Bronchial epithelial cell (primary cell): ENCODE data around the gene APOH. TPM values are rescaled to one million over a fixed set of nuclear protein-coding genes. Genes with fewer than 3 reads are reported as not detected.

ENCODE experiments used
- DNase-seq: peaks from one replicate; pipeline ENCODE4 v3.0.0-alpha.2; 2010; ENCODE audit warnings: low read depth
- FAIRE-seq: peaks from 2 replicates; lab custom pipeline; 2011; peaks lifted over from hg19 to GRCh38; lab: Jason Lieb, UNC
- H3K27me3 ChIP-seq: 2 replicates; pipeline ENCODE4 v1.5.1; 2011; ENCODE audit warnings: low read length; ENCODE audit not compliant: control insufficient read depth, insufficient read depth
- H3K36me3 ChIP-seq: 2 replicates; pipeline ENCODE4 v1.5.1; 2011; ENCODE audit warnings: low read length; ENCODE audit not compliant: control insufficient read depth, insufficient read depth
- H3K4me3 ChIP-seq: 2 replicates; pipeline ENCODE4 v1.5.1; 2011; ENCODE audit warnings: mild to moderate bottlenecking, low read depth, low read length, control low read depth
- total RNA-seq: library from RNA; depleted of rRNA; stranded (reverse); fragments of >200 nt; gene quantifications from 2 replicates; pipeline ENCODE4 v1.2.1, GENCODE V29; 2014
- TF ChIP-seq, protein P1 (sequence below): IDR thresholded peaks from 2 replicates; pipeline ENCODE4 v1.5.1; 2011; ENCODE audit warnings: mild to moderate bottlenecking, moderate library complexity, low read length, control low read depth, inconsistent platforms; ENCODE audit not compliant: insufficient read depth, severe bottlenecking

APOH gene
- total RNA-seq, 1 donor from 2014 or later, result under 0.01 TPM

DNA sequence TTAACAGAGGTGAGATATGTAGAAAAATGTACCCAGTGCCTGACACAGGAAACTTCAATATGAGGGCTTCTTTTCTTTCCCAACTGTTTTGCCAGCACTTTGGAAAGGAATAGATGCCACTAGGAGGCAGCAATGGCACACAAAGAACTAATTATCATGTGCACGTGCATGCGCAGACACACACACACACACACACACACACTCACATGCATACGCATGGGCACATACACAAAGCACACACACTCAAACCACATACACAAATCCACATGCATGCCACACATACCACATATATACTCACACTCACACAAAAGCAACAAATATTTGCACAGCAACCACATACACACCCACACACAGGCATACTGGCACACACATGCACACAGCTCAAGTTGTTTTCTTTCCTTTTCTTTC is 28.5 kb downstream of the APOH start:
- no peak overlapping the region for H3K4me3 ChIP-seq
- no peaks in the 10 kb centered on the region for H3K27me3 ChIP-seq
- FAIRE-seq, result peak; percentile 68
- H3K36me3 ChIP-seq, result no peaks in the 10 kb centered on the region
- peak; percentile 70 for DNase-seq
- TF ChIP-seq, protein P1, sequence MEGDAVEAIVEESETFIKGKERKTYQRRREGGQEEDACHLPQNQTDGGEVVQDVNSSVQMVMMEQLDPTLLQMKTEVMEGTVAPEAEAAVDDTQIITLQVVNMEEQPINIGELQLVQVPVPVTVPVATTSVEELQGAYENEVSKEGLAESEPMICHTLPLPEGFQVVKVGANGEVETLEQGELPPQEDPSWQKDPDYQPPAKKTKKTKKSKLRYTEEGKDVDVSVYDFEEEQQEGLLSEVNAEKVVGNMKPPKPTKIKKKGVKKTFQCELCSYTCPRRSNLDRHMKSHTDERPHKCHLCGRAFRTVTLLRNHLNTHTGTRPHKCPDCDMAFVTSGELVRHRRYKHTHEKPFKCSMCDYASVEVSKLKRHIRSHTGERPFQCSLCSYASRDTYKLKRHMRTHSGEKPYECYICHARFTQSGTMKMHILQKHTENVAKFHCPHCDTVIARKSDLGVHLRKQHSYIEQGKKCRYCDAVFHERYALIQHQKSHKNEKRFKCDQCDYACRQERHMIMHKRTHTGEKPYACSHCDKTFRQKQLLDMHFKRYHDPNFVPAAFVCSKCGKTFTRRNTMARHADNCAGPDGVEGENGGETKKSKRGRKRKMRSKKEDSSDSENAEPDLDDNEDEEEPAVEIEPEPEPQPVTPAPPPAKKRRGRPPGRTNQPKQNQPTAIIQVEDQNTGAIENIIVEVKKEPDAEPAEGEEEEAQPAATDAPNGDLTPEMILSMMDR, result peak; percentile 79

- Histone ChIP-seq H3K36me3 (no peaks in the 10 kb centered on the region), H3K4me3 (no peak overlapping the region), H3K27me3 (no peaks in the 10 kb centered on the region)
- TF ChIP-seq, protein P1, result no peak
- FAIRE-seq (no peak), DNase-seq (no peak)
Measured at GRCh38 chr17:66198242-66198641, 31.0 kb downstream of the APOH start.

- DNase-seq (no peak), FAIRE-seq (no peak)
- H3K27me3 ChIP-seq, result no peaks in the 10 kb centered on the region
- no peaks in the 10 kb centered on the region for H3K36me3 ChIP-seq
- TF ChIP-seq, protein P1, result no peak
- H3K4me3 ChIP-seq, result peak overlapping the region; percentile 63
Measured at GRCh38 chr17:66192378-66192687, 36.9 kb downstream of the APOH start.

DNA sequence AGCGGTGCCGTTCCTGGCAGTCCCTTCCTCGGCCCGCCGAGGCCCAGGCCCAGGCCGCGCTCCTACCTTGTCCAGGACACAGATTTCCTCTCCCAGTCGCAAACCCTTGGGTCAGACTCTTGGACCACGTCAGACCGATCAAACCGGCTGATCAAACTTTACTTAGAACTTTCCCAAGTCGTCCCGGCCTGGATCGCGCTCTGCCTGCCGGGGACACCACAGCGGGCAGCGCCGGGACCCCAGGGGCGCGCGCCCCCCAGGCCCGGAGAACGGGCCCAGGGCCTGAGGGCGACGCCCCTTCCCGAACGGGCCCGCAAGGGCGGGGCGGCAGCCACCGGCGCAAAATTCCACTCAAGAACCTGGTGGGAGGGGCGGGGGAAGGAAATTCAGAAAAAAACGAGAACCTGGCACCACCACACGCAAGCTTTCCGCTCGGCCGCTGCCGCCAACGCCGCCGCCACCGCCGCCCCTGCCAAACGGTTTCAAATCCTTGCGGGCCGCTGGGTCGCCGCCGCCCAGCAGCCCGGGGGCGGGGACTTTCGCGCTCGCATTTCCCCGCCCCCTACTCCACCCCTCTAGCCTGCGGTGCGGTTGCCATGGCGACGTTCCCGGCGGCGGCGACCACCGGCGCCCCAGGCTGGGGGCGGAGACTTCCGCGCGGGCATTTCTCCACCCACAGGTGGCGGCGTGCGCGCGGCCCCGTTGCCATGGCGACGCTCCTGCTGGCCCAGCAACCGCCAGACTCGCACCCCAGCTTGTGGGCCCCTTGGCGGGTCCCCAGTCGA is 37.4 kb downstream of the APOH start, which contains the start of gene CEP112:
Gene CEP112, minus strand, starts transcription at position 541 of the 785 bp plus-strand sequence.
- no peaks in the 10 kb centered on the region for H3K27me3 ChIP-seq
- no peak for FAIRE-seq
- H3K4me3 ChIP-seq, result peak within 1 kb of the TSS; percentile 63
- TF ChIP-seq, protein P1, result peak; percentile 13
- H3K36me3 ChIP-seq, result no peaks in the 10 kb centered on the region
- peak; percentile 32 for DNase-seq

DNA sequence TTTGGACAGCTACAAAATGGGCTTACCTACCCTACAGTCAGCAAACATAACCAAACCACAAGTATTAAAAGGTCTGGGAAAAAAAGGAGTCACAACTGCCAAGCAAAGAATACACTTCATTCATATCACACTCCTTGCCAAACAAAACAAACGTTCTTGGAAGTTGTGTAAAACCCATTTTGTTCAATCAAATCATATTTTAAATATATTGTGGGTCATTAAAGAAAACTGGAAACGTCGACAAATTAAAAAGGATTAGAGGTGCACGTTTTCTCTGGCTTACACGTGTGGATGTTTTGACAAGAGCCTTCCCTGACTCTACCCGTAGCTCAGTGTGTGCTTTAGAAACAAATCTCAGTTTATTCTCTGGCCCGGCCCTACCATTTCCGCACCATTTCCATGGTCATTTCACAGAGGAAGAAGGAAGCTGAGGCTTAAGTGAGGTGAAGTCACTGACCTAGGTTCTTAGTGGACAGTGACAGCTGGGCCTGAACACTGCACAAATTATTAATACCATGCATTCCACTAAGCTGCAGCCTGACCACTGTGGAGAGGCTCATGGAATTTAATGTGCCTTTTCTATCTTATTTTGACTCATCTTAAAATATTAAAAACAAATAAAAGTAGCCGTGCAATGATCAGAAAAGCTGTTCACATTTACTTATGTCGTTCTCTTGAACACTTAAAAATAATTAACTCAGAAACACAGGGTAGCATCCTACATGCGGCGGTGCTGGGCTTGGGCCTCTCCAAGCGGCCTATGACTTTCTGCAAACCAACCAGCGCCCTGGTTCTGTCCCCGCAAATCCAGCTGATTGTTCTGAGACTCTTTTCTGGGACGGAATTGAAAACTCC is 38.2 kb downstream of the APOH start:
- DNase-seq (peak; percentile 20), FAIRE-seq (no peak)
- TF ChIP-seq, protein P1, result no peak
- Histone ChIP-seq H3K4me3 (peak overlapping the region; percentile 63), H3K36me3 (no peaks in the 10 kb centered on the region), H3K27me3 (no peaks in the 10 kb centered on the region)
